ENCODE results near the gene ACKR2. TPM values are rescaled to one million over a fixed set of nuclear protein-coding genes. Genes with fewer than 3 reads are reported as not detected.

The ACKR2 gene
- total RNA-seq, 1 donor from 2014 or later, result 17.2 TPM

GRCh38 chr3:42829628-42830436 is 20.6 kb downstream of the ACKR2 start:
- no peak for DNase-seq (ENCODE audit: low spot score)

- DNase-seq (ENCODE audit: low spot score), result no peak
Observed at GRCh38 chr3:42830437-42831320, 21.4 kb downstream of the ACKR2 start.

GRCh38 chr3:42831321-42831713 is 22.1 kb downstream of the ACKR2 start:
- DNase-seq (ENCODE audit: low spot score), result peak; percentile 78

GRCh38 chr3:42836150-42837123 is 27.2 kb downstream of the ACKR2 start:
- DNase-seq (ENCODE audit: low spot score), result no peak

- no peak for DNase-seq (ENCODE audit: low spot score)
Observed at GRCh38 chr3:42838571-42838970, 29.3 kb downstream of the ACKR2 start.

- DNase-seq (ENCODE audit: low spot score), result no peak
Observed at GRCh38 chr3:42839616-42840015, 30.4 kb downstream of the ACKR2 start.

- no peak for DNase-seq (ENCODE audit: low spot score)
Observed at GRCh38 chr3:42841332-42841731, 32.1 kb downstream of the ACKR2 start.

- DNase-seq (ENCODE audit: low spot score), result no peak
Observed at GRCh38 chr3:42843713-42844411, 34.6 kb downstream of the ACKR2 start.

- DNase-seq (ENCODE audit: low spot score), result no peak
Observed at GRCh38 chr3:42844412-42844713, 35.1 kb downstream of the ACKR2 start.

- DNase-seq (ENCODE audit: low spot score), result no peak
Observed at GRCh38 chr3:42844815-42845214, 35.6 kb downstream of the ACKR2 start.

GRCh38 chr3:42846685-42847522 is 37.7 kb downstream of the ACKR2 start:
- no peak for DNase-seq (ENCODE audit: low spot score)

GRCh38 chr3:42847731-42848130 is 38.5 kb downstream of the ACKR2 start:
- no peak for DNase-seq (ENCODE audit: low spot score)

- DNase-seq (ENCODE audit: low spot score), result no peak
Observed at GRCh38 chr3:42849017-42849416, 39.8 kb downstream of the ACKR2 start.

- DNase-seq (ENCODE audit: low spot score), result no peak
Observed at GRCh38 chr3:42850263-42850662, 41.0 kb downstream of the ACKR2 start.

- peak; percentile 36 for DNase-seq (ENCODE audit: low spot score)
Observed at GRCh38 chr3:42851228-42851834, 42.1 kb downstream of the ACKR2 start.

- peak; percentile 38 for DNase-seq (ENCODE audit: low spot score)
Observed at GRCh38 chr3:42852441-42852840, 43.2 kb downstream of the ACKR2 start.

GRCh38 chr3:42853056-42853455 is 43.8 kb downstream of the ACKR2 start:
- DNase-seq (ENCODE audit: low spot score), result no peak

- DNase-seq (ENCODE audit: low spot score), result no peak
Observed at GRCh38 chr3:42853739-42854302, 44.6 kb downstream of the ACKR2 start.

- DNase-seq (ENCODE audit: low spot score), result no peak
Observed at GRCh38 chr3:42855219-42855546, 45.9 kb downstream of the ACKR2 start.
